ENCODE results near the gene TRIOBP.

DNA sequence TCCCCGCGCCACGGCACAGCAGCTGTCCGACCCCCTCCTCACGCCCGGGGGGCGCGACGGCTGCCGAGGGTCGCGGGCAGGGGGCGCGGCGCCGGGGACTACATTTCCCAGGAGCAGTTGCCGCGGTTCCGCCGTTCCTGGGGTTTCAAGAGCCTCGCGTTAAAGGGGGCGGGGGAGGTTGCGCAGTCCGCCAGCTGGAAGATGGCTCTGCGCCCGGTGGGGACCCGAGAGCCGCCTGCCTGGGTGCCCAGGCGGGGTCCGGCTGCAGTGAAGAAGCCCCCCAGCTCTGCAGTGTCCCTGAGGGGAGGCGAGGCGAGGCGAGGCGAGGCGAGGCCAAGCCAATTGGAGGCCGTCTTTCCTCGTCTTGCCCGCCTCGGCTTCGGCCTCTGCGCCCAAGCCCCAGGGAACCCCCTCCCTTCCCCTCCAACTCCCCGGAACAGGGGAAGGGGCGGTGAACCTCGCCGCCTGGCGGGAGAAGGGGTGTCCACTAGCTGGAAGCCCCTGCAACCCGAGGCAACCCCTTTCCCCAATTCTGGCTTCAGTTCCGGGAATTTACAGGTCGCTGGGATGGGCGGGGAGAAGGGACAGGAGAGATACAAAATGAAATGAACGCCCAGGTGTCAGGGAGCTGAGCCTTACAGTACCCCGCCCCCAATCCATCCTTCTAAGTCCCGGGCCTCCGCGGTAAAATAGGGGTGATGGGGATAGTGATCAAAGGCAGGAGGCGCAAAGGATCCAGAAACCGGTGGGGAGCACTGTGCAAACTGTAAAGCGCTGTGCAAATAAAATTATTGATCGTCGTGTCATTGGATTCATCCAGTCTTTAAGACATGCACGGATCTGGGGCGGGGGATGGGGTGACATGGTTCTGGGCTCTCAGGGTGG, 105.7 kb downstream of the TRIOBP start:
- TF ChIP-seq POLR2A (IDR thresholded peaks at IDR 0.05) (no peak), CTCF (IDR thresholded peaks at IDR 0.05) (no peak)
